Keratinocyte (primary cell): Measurements from ENCODE around the gene MTHFD1L. TPM values are rescaled to one million over a fixed set of nuclear protein-coding genes. Genes with fewer than 3 reads are reported as not detected.

Experiments used
- DNase-seq: peaks from one replicate; pipeline ENCODE4 v3.0.0-alpha.2; 2011; ENCODE audit warnings: low read depth, missing footprints, low spot score
- FAIRE-seq: peaks from 2 replicates; lab custom pipeline; 2011; peaks lifted over from hg19 to GRCh38; lab: Jason Lieb, UNC
- H2AFZ ChIP-seq: 2 replicates; pipeline ENCODE4 v1.6.0; 2012; ENCODE audit warnings: low read length, control low read depth, inconsistent platforms; ENCODE audit not compliant: control insufficient read depth
- H3K27ac ChIP-seq: 2 replicates; pipeline ENCODE4 v1.5.1; 2011; ENCODE audit warnings: low read length; ENCODE audit not compliant: control insufficient read depth, insufficient read depth
- H3K27me3 ChIP-seq: 3 replicates; pipeline ENCODE4 v1.6.0; 2011; ENCODE audit warnings: low read length; ENCODE audit not compliant: control insufficient read depth, insufficient read depth; ENCODE audit errors: extremely low read depth
- H3K36me3 ChIP-seq, 2 experiments: 2 replicates in 1 of 2; 3 replicates in 1 of 2; pipeline ENCODE4 v1.5.1; 2011; ENCODE audit warnings: low read length in 2 of 2, mild to moderate bottlenecking in 1 of 2; ENCODE audit not compliant: control insufficient read depth in 2 of 2, insufficient read depth in 2 of 2; ENCODE audit errors: extremely low read depth in 1 of 2
- H3K4me1 ChIP-seq: 3 replicates; pipeline ENCODE4 v1.5.1; 2011; ENCODE audit warnings: low read length; ENCODE audit not compliant: control insufficient read depth, insufficient read depth; ENCODE audit errors: extremely low read depth
- H3K4me2 ChIP-seq: 3 replicates; pipeline ENCODE4 v1.6.0; 2011; ENCODE audit warnings: low read depth, low read length; ENCODE audit not compliant: control insufficient read depth, insufficient read depth; ENCODE audit errors: extremely low read depth
- H3K4me3 ChIP-seq, 3 experiments: fragments of 200-600 bp in 1 of 3; sonication (generic) in 1 of 3; 2 replicates in 2 of 3; 3 replicates in 1 of 3; pipeline ENCODE4 v1.5.1; 2011 to 2016; ENCODE audit warnings: low read length in 3 of 3, mild to moderate bottlenecking in 3 of 3, control low read depth in 2 of 3, inconsistent platforms in 1 of 3, low read depth in 1 of 3, mixed read lengths in 1 of 3, mixed run types in 1 of 3, moderate library complexity in 1 of 3; ENCODE audit not compliant: control insufficient read depth in 2 of 3, insufficient read depth in 2 of 3; ENCODE audit errors: extremely low read depth in 1 of 3
- H3K79me2 ChIP-seq: 2 replicates; pipeline ENCODE4 v1.6.0; 2012; ENCODE audit warnings: low read length; ENCODE audit not compliant: control insufficient read depth, insufficient read depth
- H3K9ac ChIP-seq: 3 replicates; pipeline ENCODE4 v1.6.0; 2011; ENCODE audit warnings: low read length; ENCODE audit not compliant: control insufficient read depth, insufficient read depth; ENCODE audit errors: extremely low read depth
- H3K9me1 ChIP-seq: 3 replicates; pipeline ENCODE4 v1.6.0; 2011; ENCODE audit warnings: low read length; ENCODE audit not compliant: control insufficient read depth, insufficient read depth; ENCODE audit errors: extremely low read depth
- H3K9me3 ChIP-seq: 2 replicates; pipeline ENCODE4 v1.5.1; 2012; ENCODE audit warnings: low read depth, low read length; ENCODE audit not compliant: control insufficient read depth
- H4K20me1 ChIP-seq: 3 replicates; pipeline ENCODE4 v1.6.0; 2011; ENCODE audit warnings: low read length; ENCODE audit not compliant: control insufficient read depth, insufficient read depth; ENCODE audit errors: extremely low read depth
- EZH2 ChIP-seq: IDR thresholded peaks from one replicate; pipeline ENCODE4 v1.6.1; 2012; ENCODE audit warnings: inconsistent platforms, mild to moderate bottlenecking, low read length, moderate library complexity
- dilution Hi-C: fragments of 300-500 bp; cut with MboI; formaldehyde crosslinking; loops from one replicate; pipeline ENCODE4 v1.7.0; 2020; ENCODE audit warnings: low sequenced_read_pairs; ENCODE audit not compliant: extremely low pct_ligation_motif_present
- polyA plus RNA-seq, 5 experiments: library from polyadenylated mRNA; depleted of rRNA in 3 of 5; stranded (reverse) in 3 of 5; stranded (forward) in 1 of 5; unstranded in 1 of 5; fragments of >200 nt; gene quantifications; 1 replicate in 1 of 5; 2 replicates in 3 of 5; 3 replicates in 1 of 5; pipeline versions ENCODE4 v1.2.1 to v1.2.3, GENCODE V29; 2011 to 2012; ENCODE audit warnings: missing spikeins in 2 of 5, low read depth in 1 of 5, low replicate concordance in 1 of 5
- TF ChIP-seq, protein P1 (sequence below), 3 experiments: IDR thresholded peaks in 1 of 3; conservative IDR thresholded peaks in 1 of 3; optimal IDR thresholded peaks in 1 of 3; 2 replicates in 2 of 3; 3 replicates in 1 of 3; pipeline versions ENCODE3 to v1.5.1; 2011; ENCODE audit warnings: low read length in 3 of 3, mild to moderate bottlenecking in 3 of 3, moderate library complexity in 2 of 3, control low read depth in 1 of 3, inconsistent platforms in 1 of 3; ENCODE audit not compliant: insufficient read depth in 2 of 3; ENCODE audit errors: extremely low read depth in 1 of 3

The MTHFD1L gene
- polyA plus RNA-seq, 1 donor (not counting 4 experiments of a cell fraction or from before 2014, with no cell fraction given) = 38.0 TPM

DNA sequence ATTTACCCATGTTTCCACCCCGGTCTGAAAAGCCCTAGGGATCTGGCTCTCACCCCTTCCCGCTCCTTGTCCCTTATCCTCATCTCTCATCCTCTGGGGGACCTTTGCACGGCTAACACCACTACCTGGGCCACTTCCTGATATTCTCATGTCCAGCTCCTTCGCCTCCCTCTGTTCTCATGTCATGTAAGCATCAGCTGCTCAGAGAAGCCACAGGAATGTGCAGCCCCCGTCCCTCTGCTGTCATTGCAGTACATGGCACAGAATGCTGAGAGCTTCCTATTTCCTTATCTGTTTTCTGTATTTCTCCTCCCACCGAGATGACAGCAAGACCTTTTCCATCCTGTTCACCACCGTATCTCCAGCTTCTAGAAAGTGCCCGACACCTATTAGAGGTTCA, 102.4 kb downstream of the MTHFD1L start:
- peaks cover 7 to 16% of the 10 kb centered on the region in 2 experiments for H3K36me3 ChIP-seq
- no peak for DNase-seq
- no peaks in the 10 kb centered on the region for H3K79me2 ChIP-seq
- H3K4me1 ChIP-seq = no peaks in the 10 kb centered on the region
- no peaks in the 10 kb centered on the region for H3K9me3 ChIP-seq
- H3K9me1 ChIP-seq = no peaks in the 10 kb centered on the region
- no peak for TF ChIP-seq EZH2
- TF ChIP-seq, protein P1, sequence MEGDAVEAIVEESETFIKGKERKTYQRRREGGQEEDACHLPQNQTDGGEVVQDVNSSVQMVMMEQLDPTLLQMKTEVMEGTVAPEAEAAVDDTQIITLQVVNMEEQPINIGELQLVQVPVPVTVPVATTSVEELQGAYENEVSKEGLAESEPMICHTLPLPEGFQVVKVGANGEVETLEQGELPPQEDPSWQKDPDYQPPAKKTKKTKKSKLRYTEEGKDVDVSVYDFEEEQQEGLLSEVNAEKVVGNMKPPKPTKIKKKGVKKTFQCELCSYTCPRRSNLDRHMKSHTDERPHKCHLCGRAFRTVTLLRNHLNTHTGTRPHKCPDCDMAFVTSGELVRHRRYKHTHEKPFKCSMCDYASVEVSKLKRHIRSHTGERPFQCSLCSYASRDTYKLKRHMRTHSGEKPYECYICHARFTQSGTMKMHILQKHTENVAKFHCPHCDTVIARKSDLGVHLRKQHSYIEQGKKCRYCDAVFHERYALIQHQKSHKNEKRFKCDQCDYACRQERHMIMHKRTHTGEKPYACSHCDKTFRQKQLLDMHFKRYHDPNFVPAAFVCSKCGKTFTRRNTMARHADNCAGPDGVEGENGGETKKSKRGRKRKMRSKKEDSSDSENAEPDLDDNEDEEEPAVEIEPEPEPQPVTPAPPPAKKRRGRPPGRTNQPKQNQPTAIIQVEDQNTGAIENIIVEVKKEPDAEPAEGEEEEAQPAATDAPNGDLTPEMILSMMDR (optimal IDR thresholded peaks at IDR 0.05 in 1 of 3, IDR thresholded peaks at IDR 0.05 in 1 of 3, conservative IDR thresholded peaks at IDR 0.05 in 1 of 3; ENCODE audit: extremely low read depth in 1 of 3, insufficient read depth in 2 of 3, low read length in 3 of 3) = no peak
- no peak overlapping the region for H3K9ac ChIP-seq
- H3K27me3 ChIP-seq = no peaks in the 10 kb centered on the region
- no peak overlapping the region for H2AFZ ChIP-seq
- no peaks in the 10 kb centered on the region for H4K20me1 ChIP-seq
- H3K4me2 ChIP-seq = no peak overlapping the region
- no peak overlapping the region for H3K4me3 ChIP-seq
- no peak for FAIRE-seq
- H3K27ac ChIP-seq = no peak overlapping the region
- dilution Hi-C loops = no loop called here

DNA sequence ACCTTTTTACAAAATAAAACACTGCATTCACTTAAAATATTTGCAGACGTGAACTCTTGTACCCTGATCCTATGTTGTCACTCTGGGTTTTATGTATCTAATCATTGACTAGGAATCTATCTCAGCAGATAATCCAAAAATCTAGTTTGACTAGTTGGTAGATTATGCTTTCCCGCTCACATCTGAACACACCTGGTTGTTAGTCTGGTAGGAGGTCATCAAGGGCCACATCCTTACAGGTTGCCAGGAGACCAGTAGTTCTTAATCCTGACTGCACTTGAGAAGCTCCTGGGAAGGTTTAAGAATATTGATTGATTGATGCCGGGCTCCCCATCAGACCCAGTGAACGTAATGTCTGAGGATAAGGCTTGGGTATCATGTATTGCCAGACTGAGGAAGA, 104.4 kb downstream of the MTHFD1L start:
- FAIRE-seq = no peak
- H3K27ac ChIP-seq = no peak overlapping the region

More for the DNA sequence above, 104.4 kb downstream of the MTHFD1L start:
- H3K79me2 ChIP-seq = no peaks in the 10 kb centered on the region
- TF ChIP-seq, protein P1 (optimal IDR thresholded peaks at IDR 0.05 in 1 of 3, IDR thresholded peaks at IDR 0.05 in 1 of 3, conservative IDR thresholded peaks at IDR 0.05 in 1 of 3; ENCODE audit: extremely low read depth in 1 of 3, insufficient read depth in 2 of 3, low read length in 3 of 3) = no peak
- no peak for TF ChIP-seq EZH2
- no peaks in the 10 kb centered on the region for H3K27me3 ChIP-seq
- no peak overlapping the region for H3K4me3 ChIP-seq
- H3K4me2 ChIP-seq = no peak overlapping the region
- H2AFZ ChIP-seq = no peak overlapping the region
- dilution Hi-C loops = no loop called here
- DNase-seq = no peak
- no peaks in the 10 kb centered on the region for H4K20me1 ChIP-seq
- no peaks in the 10 kb centered on the region for H3K9me1 ChIP-seq
- peaks cover 5 to 15% of the 10 kb centered on the region in 2 experiments for H3K36me3 ChIP-seq
- no peaks in the 10 kb centered on the region for H3K9me3 ChIP-seq
- H3K4me1 ChIP-seq = no peaks in the 10 kb centered on the region
- H3K9ac ChIP-seq = no peak overlapping the region
